ENCODE measurements around the gene FAM241A.
A peak's percentile ranks its signal among the peaks of the same experiment; 100 is the strongest.

Gene FAM241A

DNA sequence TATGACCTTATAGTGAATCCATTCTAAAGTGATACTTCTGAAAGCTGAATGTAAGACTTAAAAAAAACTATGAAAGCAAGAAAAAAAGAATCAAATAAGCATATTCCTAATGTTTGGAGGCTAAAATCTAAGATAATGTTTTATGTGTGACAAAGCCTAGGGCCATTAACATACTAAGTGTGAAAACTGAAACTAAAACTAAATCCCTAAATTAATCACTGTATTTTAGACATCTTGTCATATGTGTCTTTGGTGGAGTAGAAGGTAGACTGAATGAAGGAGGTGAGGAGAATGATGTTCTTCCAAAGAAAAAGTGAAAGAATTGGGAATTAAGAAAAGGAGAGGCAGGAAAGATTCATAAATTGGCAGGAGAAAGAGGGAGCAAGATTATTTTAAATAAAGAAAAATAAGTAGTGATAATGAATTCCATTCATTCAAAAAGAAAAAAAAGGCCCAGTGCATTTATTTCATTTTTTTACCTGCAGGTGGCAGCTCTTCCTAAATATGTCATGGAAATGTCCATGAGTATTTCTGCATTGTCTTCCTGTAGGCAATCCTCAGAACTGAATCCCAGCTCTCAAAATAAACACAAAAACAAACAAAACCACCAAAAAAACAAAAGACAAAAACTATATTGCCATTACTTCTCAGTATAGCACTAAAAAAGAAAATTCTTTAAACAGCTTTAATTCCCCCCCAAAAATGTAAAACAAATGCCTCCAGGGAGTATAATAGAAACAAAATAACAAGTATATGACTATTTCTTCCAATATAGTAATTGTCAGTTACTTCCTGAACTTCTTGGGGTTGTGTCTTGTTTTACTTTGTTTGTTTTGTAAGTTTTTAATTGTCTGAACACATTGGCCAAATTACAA lies 69.4 kb downstream of the FAM241A start:
- DNase-seq (ENCODE audit: low read depth, low spot score): no peak

DNA sequence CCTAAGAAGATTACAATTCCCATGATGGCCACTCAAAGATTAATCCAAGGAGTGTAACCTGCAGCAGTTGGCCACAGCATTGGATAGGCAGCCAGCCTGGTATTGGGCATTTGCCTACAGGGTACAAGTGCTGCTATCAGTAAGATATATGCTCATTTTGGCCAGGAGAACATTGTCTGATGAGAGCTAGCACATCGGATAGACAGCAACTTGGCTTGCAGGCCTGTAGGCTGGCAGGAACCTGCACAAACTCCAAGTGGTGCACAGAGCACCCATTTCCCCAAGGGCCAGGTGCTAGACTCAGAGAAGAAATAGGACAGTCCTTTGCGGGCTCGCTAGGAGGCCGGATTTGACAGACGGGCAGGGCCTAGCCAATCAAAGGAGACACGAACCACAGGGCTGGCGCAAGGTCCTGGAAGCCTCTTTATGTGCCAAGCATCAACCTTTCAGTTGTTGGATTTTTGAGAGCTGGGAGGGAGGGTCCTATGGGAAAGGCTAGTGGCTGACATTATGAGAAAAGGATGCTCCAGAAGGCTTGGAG lies 74.6 kb downstream of the FAM241A start:
- DNase-seq (ENCODE audit: low read depth, low spot score): no peak

DNA sequence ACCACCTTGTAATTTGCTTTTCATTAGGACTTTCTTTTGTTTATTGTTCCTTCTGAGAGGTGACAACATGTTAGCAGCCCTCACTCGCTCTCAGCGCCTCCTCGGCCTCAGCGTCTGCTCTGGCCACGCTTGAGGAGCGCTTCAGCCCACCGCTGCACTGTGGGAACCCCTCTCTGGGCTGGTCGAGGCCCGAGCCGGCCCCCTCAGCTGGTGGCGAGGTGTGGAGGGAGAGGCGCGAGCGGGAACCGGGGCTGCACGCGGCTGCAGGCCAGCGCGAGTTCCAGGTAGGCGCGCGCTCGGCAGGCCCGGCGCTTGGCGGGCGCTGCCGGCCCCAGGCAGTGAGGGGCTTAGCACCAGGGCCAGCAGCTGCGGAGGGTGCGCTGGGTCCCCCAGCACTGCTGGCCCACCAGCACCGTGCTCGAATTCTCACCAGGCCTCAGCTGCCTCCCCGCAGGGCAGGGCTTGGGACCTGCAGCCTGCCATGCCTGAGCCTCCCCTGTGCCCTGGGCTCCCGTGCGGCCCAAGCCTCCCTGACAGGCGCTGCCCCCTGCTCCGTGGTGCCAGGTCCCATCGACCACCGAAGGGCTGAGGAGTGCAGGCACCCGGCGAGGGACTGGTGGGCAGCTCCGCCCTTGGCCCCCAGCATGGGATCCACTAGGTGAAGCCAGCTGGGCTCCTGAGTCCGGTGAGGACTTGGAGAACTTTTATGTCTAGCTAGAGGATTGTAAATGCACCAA lies 77.1 kb downstream of the FAM241A start:
- no peak for DNase-seq (ENCODE audit: low read depth, low spot score)

DNA sequence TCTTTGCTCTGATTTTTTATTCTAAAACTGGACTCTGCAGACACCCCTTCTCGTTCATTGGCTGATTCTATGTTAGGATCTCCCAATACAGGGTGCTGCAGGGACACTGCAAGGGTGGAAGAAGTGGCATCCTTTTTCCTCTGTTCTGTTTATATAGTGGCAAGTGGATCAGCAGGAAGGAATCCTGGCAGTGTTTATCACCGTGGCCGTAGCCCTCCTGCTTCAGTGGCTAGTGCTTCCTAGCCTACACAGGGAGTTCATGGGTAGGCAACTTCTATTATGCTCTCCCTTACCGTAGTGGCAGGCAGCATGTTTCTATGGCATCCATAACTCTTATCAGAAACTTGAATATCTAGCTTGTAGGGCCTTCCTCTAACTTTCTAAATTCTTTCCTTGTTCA lies 79.9 kb downstream of the FAM241A start:
- DNase-seq (ENCODE audit: low read depth, low spot score): no peak

DNA sequence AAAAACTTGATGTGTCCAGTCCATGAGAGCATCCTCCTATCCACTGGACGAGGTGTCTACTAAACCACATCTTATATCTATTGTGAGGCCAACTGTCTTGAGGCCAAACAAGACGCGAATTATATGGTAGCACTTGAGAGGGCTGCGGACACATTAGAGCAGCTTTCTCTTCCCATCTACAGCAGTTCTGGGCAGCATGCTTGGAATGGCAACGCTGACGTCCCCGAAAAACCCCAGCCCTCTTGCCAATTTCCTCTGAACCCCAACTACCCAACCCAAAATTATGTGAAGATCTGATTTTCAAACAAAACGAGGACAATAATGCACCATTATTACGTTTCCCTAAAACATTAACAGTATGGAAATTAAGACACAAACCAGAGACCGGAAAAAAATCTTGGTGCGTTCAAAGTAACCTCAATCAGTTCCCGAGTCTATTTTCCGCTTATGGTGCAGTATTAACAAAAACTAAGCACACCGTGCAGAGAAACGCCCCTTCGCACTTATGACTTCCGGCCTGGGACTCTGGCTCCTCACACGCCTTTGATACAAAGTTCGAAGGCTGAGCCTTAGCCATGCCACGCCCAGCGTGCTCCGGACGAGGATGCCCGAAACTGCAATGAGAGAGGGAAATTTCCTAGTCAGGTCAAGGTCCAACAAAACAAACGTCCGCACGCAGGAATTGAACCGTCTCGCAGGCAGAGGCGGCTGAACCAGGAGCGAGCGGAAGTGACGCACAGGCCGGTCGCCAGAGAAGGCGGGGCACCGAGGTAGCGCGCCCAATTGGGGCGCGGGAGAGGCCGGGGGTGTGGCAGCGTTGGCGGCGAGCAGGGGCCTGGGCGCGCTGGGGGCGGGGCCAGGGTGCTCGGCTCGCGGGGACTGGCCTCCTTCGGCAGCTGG lies 85.9 kb downstream of the FAM241A start:
- peak; percentile 89 for DNase-seq (ENCODE audit: low read depth, low spot score)

DNA sequence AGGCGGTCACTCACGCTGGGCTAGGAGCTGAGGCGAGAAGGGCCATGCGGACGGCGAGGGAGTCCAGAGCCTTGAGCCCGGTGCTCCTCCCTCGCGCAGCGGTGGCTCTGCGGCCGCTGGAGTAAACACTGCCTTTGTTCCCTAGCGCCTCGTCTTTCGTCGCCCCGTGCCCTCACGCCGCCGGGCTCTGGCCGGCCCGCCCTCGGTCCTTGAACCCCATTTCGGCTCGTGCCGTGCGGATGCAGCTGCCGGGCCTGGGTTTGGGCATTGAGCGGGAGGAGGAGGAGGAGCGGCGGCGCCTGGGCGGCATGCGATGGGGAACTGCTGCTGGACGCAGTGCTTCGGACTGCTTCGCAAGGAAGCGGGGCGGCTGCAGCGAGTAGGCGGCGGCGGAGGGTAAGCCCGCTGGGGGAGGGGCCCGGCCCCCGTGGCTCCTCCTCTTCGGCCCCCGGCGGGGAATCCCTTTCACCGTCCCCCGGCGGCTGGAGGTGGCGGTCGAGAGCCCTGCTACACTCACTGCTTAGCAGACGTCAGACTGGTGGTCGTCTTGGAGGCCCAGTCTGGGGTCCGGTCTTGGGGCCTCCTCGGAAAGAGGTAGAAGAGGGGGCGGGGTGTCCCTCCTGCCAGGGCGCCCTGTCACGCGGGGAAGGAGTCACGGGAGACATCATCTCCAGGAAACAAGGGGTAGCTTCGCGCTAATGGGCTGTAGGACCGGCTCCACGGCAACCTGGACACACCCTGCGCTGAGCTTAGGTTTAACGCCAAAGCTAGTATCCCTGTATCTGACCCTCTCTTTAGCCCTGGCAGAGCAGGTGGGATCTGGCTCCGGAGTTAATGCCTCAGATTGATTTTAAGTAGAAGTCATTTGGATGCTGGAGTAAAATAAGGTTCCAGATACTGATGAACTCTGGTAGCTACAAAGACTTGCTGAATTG lies 86.8 kb downstream of the FAM241A start, which contains the start of gene AP1AR:
TSS of gene AP1AR (plus strand) at position 9 of the 935 bp plus-strand sequence. CDS start at position 314, 305 bp downstream.
- DNase-seq (ENCODE audit: low read depth, low spot score): peak; percentile 49

DNA sequence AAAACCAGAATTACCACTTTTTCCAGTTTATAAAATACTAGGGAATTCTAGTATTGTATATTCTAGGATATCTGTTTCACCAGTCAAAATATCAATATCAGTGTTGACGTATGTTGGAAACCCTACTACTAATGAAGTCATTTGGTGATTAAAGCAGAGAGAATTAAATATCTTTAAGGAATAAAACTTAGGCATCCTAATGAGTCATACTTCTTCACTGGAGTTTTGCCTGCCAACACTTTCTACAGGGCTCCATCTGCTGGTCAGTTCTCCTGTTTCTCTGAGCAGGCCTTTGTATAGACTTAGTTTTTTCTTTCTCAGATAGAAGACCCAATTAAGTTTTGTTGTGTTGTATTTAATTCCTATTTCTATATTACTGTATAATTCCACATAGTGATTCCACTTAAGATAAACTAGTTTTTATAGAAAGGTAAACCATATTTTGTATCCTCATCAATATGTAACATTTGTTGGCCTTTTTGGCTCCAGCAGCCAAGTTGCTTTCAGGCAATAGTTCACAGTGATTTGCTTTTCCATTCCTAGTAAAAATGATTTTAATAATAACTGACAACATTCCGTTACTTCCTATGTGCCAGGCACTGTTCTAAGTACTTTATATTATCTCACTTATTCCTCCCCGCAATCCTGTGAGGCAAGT lies 89.8 kb downstream of the FAM241A start:
- peak; percentile 22 for DNase-seq (ENCODE audit: low read depth, low spot score)

DNA sequence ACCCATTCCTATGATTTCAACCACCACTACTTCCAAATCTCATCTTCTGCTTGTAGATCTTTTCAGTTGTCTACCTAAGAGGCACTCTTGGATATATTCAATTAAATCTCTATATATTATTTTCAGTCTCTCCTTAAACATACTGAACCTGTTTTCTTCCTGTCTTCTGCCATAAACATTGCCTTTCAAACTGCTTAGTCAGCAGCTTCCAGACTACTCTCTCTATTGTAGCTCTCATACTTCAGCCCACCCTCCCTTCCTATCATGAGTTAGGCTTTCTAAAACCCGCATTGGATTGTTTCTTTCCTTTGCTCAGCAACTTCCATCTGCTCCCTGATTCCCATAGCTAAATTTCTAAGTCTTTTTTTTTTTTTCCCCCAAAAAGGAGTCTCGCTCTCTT lies 90.8 kb downstream of the FAM241A start:
- no peak for DNase-seq (ENCODE audit: low read depth, low spot score)

DNA sequence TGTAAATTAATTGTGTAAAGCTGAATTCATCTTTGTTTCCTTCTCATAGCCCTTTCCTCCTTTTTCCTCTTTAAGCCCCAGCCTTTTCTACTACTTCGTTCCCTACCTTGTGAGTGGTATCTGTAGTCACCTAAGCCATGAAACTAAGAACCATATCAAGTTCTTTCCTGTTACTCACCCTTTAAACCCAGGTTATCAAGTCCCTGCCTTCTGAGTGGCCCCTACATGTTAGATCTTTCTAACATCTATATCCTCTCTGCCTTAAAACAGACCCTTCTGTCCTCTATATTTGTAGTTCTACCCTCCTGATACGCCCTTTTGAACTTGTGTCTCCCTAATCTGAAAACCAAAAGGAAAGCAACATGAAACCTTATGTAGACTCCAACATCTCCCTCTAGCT lies 93.6 kb downstream of the FAM241A start:
- no peak for DNase-seq (ENCODE audit: low read depth, low spot score)

Data from brain pericyte (primary cell).